Tibial nerve (tissue), 4 donors: ENCODE data around the gene SPTB.

Experiments
- EP300 ChIP-seq, 2 donors: sonication (generic); formaldehyde crosslinking; IDR thresholded peaks; one replicate each; pipeline ENCODE4 v1.6.1; 2017; ENCODE audit warnings: antibody characterized with exemption in 2 of 2, mild to moderate bottlenecking in 1 of 2
- POLR2A ChIP-seq, 2 donors: fragments of 450-650 bp; IDR thresholded peaks; one replicate each; pipeline ENCODE4 v1.6.1; 2017; ENCODE audit warnings: antibody characterized with exemption in 2 of 2, mild to moderate bottlenecking in 2 of 2, moderate library complexity in 2 of 2
- TF ChIP-seq, protein P1 (sequence below), 5 experiments: fragments of 200-600 bp in 3 of 5; fragments of 450-650 bp in 2 of 5; sonication (generic) in 3 of 5; IDR thresholded peaks; one replicate each; pipeline ENCODE4 v1.5.1; 2016 to 2019; ENCODE audit warnings: antibody characterized with exemption in 5 of 5, mild to moderate bottlenecking in 3 of 5, moderate library complexity in 2 of 5

DNA sequence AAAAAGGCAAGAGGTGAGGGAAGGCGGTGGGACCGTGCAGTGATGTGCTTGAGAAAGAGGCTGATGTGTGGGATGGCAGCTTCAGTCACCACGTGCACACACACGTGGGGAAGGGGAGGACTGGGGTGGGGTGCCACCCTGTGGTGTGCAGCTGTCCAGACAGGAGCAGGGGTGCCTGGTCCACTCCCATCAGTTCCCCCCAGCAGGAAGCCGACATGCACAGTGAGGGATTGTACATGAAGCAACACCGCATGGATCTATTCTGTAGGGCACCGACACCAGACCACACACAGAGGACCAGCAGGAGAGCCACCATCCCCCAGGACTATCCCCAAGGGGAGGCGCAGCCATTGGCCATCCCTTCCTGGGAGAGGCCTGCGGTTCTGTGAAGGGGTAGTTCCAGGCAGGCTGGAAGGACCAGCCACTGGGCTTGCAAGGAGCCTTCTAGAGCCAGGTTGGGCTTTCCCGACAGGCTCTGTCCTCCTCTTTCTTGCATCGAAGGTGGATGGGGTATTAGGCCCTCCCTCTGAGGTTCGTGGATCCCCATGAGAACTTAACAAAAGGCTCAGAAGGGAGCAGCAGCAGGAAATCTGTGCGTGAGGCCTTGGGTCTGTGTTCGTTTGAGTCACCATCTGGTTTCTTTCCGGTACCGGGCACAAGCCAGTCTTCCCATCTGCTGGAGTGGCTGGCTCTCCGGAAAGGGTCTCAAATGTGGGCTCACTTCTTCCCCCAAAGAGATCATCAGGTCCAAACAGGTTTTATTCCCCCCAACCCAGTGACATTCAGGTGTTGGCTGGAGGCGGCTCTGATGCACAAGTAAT is 115.7 kb downstream of the SPTB start:
- TF ChIP-seq EP300 (IDR thresholded peaks at IDR 0.05) (no peak), POLR2A (IDR thresholded peaks at IDR 0.05) (no peak)
- TF ChIP-seq, protein P1, sequence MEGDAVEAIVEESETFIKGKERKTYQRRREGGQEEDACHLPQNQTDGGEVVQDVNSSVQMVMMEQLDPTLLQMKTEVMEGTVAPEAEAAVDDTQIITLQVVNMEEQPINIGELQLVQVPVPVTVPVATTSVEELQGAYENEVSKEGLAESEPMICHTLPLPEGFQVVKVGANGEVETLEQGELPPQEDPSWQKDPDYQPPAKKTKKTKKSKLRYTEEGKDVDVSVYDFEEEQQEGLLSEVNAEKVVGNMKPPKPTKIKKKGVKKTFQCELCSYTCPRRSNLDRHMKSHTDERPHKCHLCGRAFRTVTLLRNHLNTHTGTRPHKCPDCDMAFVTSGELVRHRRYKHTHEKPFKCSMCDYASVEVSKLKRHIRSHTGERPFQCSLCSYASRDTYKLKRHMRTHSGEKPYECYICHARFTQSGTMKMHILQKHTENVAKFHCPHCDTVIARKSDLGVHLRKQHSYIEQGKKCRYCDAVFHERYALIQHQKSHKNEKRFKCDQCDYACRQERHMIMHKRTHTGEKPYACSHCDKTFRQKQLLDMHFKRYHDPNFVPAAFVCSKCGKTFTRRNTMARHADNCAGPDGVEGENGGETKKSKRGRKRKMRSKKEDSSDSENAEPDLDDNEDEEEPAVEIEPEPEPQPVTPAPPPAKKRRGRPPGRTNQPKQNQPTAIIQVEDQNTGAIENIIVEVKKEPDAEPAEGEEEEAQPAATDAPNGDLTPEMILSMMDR (IDR thresholded peaks at IDR 0.05): peak in 3 of 5 experiments; percentile 18 to 59 (median 35)
